ENCODE measurements around the gene TPR.

TPR gene

GRCh38 chr1:186304982-186305949 lies 69.8 kb downstream of the TPR start:
- Histone ChIP-seq H3K27ac (ENCODE audit: low read length) (no peak overlapping the region), H3K36me3 (ENCODE audit: control insufficient read depth in 2 of 2, insufficient read depth in 2 of 2, low read length in 2 of 2) (no peaks in the 10 kb centered on the region), H3K27me3 (ENCODE audit: control insufficient read depth in 1 of 2, insufficient read depth in 2 of 2, low read length in 2 of 2) (no peaks in the 10 kb centered on the region), H3K4me3 (ENCODE audit: low read length in 2 of 2) (no peak overlapping the region), H3K9me3 (ENCODE audit: control insufficient read depth in 2 of 2, low read length in 2 of 2) (no peaks in the 10 kb centered on the region), H3K9ac (ENCODE audit: low read length in 2 of 2) (no peak overlapping the region), H3K4me1 (ENCODE audit: control insufficient read depth, insufficient read depth, low read length) (no peaks in the 10 kb centered on the region)

GRCh38 chr1:186303911-186304310 lies 71.1 kb downstream of the TPR start:
- Histone ChIP-seq H3K27me3 (ENCODE audit: control insufficient read depth in 1 of 2, insufficient read depth in 2 of 2, low read length in 2 of 2) (no peaks in the 10 kb centered on the region), H3K9me3 (ENCODE audit: control insufficient read depth in 2 of 2, low read length in 2 of 2) (no peaks in the 10 kb centered on the region), H3K9ac (ENCODE audit: low read length in 2 of 2) (no peak overlapping the region), H3K36me3 (ENCODE audit: control insufficient read depth in 2 of 2, insufficient read depth in 2 of 2, low read length in 2 of 2) (no peaks in the 10 kb centered on the region), H3K4me3 (ENCODE audit: low read length in 2 of 2) (no peak overlapping the region), H3K27ac (ENCODE audit: low read length) (no peak overlapping the region), H3K4me1 (ENCODE audit: control insufficient read depth, insufficient read depth, low read length) (no peaks in the 10 kb centered on the region)

- Histone ChIP-seq H3K4me3 (ENCODE audit: low read length in 2 of 2) (no peak overlapping the region), H3K27ac (ENCODE audit: low read length) (no peak overlapping the region), H3K9me3 (ENCODE audit: control insufficient read depth in 2 of 2, low read length in 2 of 2) (no peaks in the 10 kb centered on the region), H3K36me3 (ENCODE audit: control insufficient read depth in 2 of 2, insufficient read depth in 2 of 2, low read length in 2 of 2) (no peaks in the 10 kb centered on the region), H3K4me1 (ENCODE audit: control insufficient read depth, insufficient read depth, low read length) (no peaks in the 10 kb centered on the region), H3K27me3 (ENCODE audit: control insufficient read depth in 1 of 2, insufficient read depth in 2 of 2, low read length in 2 of 2) (no peaks in the 10 kb centered on the region), H3K9ac (ENCODE audit: low read length in 2 of 2) (no peak overlapping the region)
These were observed 72.6 kb downstream of the TPR start for GRCh38 chr1:186302381-186302920.

- Histone ChIP-seq H3K4me1 (ENCODE audit: control insufficient read depth, insufficient read depth, low read length) (no peaks in the 10 kb centered on the region), H3K9me3 (ENCODE audit: control insufficient read depth in 2 of 2, low read length in 2 of 2) (no peaks in the 10 kb centered on the region), H3K27ac (ENCODE audit: low read length) (no peak overlapping the region), H3K27me3 (ENCODE audit: control insufficient read depth in 1 of 2, insufficient read depth in 2 of 2, low read length in 2 of 2) (no peaks in the 10 kb centered on the region), H3K36me3 (ENCODE audit: control insufficient read depth in 2 of 2, insufficient read depth in 2 of 2, low read length in 2 of 2) (no peaks in the 10 kb centered on the region), H3K9ac (ENCODE audit: low read length in 2 of 2) (no peak overlapping the region), H3K4me3 (ENCODE audit: low read length in 2 of 2) (no peak overlapping the region)
These were observed 73.6 kb downstream of the TPR start for GRCh38 chr1:186301448-186301847.

- Histone ChIP-seq H3K9me3 (ENCODE audit: control insufficient read depth in 2 of 2, low read length in 2 of 2) (no peaks in the 10 kb centered on the region), H3K4me1 (ENCODE audit: control insufficient read depth, insufficient read depth, low read length) (no peaks in the 10 kb centered on the region), H3K4me3 (ENCODE audit: low read length in 2 of 2) (no peak overlapping the region), H3K27ac (ENCODE audit: low read length) (no peak overlapping the region), H3K36me3 (ENCODE audit: control insufficient read depth in 2 of 2, insufficient read depth in 2 of 2, low read length in 2 of 2) (no peaks in the 10 kb centered on the region), H3K27me3 (ENCODE audit: control insufficient read depth in 1 of 2, insufficient read depth in 2 of 2, low read length in 2 of 2) (no peaks in the 10 kb centered on the region), H3K9ac (ENCODE audit: low read length in 2 of 2) (no peak overlapping the region)
These were observed 75.0 kb downstream of the TPR start for GRCh38 chr1:186300056-186300455.

GRCh38 chr1:186299570-186299969 lies 75.5 kb downstream of the TPR start:
- H3K4me3 ChIP-seq (ENCODE audit: low read length in 2 of 2) = no peak overlapping the region
- no peaks in the 10 kb centered on the region for H3K27me3 ChIP-seq (ENCODE audit: control insufficient read depth in 1 of 2, insufficient read depth in 2 of 2, low read length in 2 of 2)
- no peaks in the 10 kb centered on the region for H3K36me3 ChIP-seq (ENCODE audit: control insufficient read depth in 2 of 2, insufficient read depth in 2 of 2, low read length in 2 of 2)
- no peak overlapping the region for H3K27ac ChIP-seq (ENCODE audit: low read length)
- H3K9ac ChIP-seq (ENCODE audit: low read length in 2 of 2) = no peak overlapping the region
- H3K9me3 ChIP-seq (ENCODE audit: control insufficient read depth in 2 of 2, low read length in 2 of 2) = no peaks in the 10 kb centered on the region
- no peaks in the 10 kb centered on the region for H3K4me1 ChIP-seq (ENCODE audit: control insufficient read depth, insufficient read depth, low read length)

GRCh38 chr1:186298851-186299250 lies 76.2 kb downstream of the TPR start:
- no peaks in the 10 kb centered on the region for H3K27me3 ChIP-seq (ENCODE audit: control insufficient read depth in 1 of 2, insufficient read depth in 2 of 2, low read length in 2 of 2)
- no peaks in the 10 kb centered on the region for H3K36me3 ChIP-seq (ENCODE audit: control insufficient read depth in 2 of 2, insufficient read depth in 2 of 2, low read length in 2 of 2)
- no peak overlapping the region for H3K27ac ChIP-seq (ENCODE audit: low read length)
- H3K4me1 ChIP-seq (ENCODE audit: control insufficient read depth, insufficient read depth, low read length) = no peaks in the 10 kb centered on the region
- no peak overlapping the region for H3K9ac ChIP-seq (ENCODE audit: low read length in 2 of 2)
- H3K9me3 ChIP-seq (ENCODE audit: control insufficient read depth in 2 of 2, low read length in 2 of 2) = no peaks in the 10 kb centered on the region
- no peak overlapping the region for H3K4me3 ChIP-seq (ENCODE audit: low read length in 2 of 2)

- H3K9me3 ChIP-seq (ENCODE audit: control insufficient read depth in 2 of 2, low read length in 2 of 2) = no peaks in the 10 kb centered on the region
- no peak overlapping the region for H3K27ac ChIP-seq (ENCODE audit: low read length)
- no peak overlapping the region for H3K9ac ChIP-seq (ENCODE audit: low read length in 2 of 2)
- H3K4me3 ChIP-seq (ENCODE audit: low read length in 2 of 2) = no peak overlapping the region
- peaks cover 0 to 2% of the 10 kb centered on the region in 2 donors for H3K27me3 ChIP-seq (ENCODE audit: control insufficient read depth in 1 of 2, insufficient read depth in 2 of 2, low read length in 2 of 2)
- no peaks in the 10 kb centered on the region for H3K4me1 ChIP-seq (ENCODE audit: control insufficient read depth, insufficient read depth, low read length)
- H3K36me3 ChIP-seq (ENCODE audit: control insufficient read depth in 2 of 2, insufficient read depth in 2 of 2, low read length in 2 of 2) = no peaks in the 10 kb centered on the region
These were observed 77.5 kb downstream of the TPR start for GRCh38 chr1:186297439-186298045.

- no peak within 1 kb of the TSS for H3K27ac ChIP-seq (ENCODE audit: low read length)
These were observed 79.1 kb downstream of the TPR start, which contains the start of gene PRG4 for GRCh38 chr1:186295980-186296379. TSS of gene PRG4 (plus strand) at chr1:186296279.

GRCh38 chr1:186292875-186293274 lies 82.2 kb downstream of the TPR start:
- Histone ChIP-seq H3K36me3 (ENCODE audit: control insufficient read depth in 2 of 2, insufficient read depth in 2 of 2, low read length in 2 of 2) (no peaks in the 10 kb centered on the region), H3K9me3 (ENCODE audit: control insufficient read depth in 2 of 2, low read length in 2 of 2) (no peaks in the 10 kb centered on the region), H3K4me1 (ENCODE audit: control insufficient read depth, insufficient read depth, low read length) (no peaks in the 10 kb centered on the region), H3K9ac (ENCODE audit: low read length in 2 of 2) (no peak overlapping the region), H3K27ac (ENCODE audit: low read length) (no peak overlapping the region), H3K27me3 (ENCODE audit: control insufficient read depth in 1 of 2, insufficient read depth in 2 of 2, low read length in 2 of 2) (peaks cover 0 to 2% of the 10 kb centered on the region in 2 donors), H3K4me3 (ENCODE audit: low read length in 2 of 2) (no peak overlapping the region)

More at GRCh38 chr1:186295980-186296379, 79.1 kb downstream of the TPR start, which contains the start of gene PRG4:
- Histone ChIP-seq H3K4me1 (ENCODE audit: control insufficient read depth, insufficient read depth, low read length) (no peaks in the 10 kb centered on the region), H3K9ac (ENCODE audit: low read length in 2 of 2) (no peak within 1 kb of the TSS), H3K9me3 (ENCODE audit: control insufficient read depth in 2 of 2, low read length in 2 of 2) (no peaks in the 10 kb centered on the region), H3K36me3 (ENCODE audit: control insufficient read depth in 2 of 2, insufficient read depth in 2 of 2, low read length in 2 of 2) (no peaks in the 10 kb centered on the region), H3K4me3 (ENCODE audit: low read length in 2 of 2) (no peak within 1 kb of the TSS), H3K27me3 (ENCODE audit: control insufficient read depth in 1 of 2, insufficient read depth in 2 of 2, low read length in 2 of 2) (peaks cover 0 to 2% of the 10 kb centered on the region in 2 donors)
